H1 (cell line): ENCODE data around the gene FBXO45. TPM values are rescaled to one million over a fixed set of nuclear protein-coding genes. Genes with fewer than 3 reads are reported as not detected.
A peak's percentile ranks its signal among the peaks of the same experiment; 100 is the strongest.

ENCODE experiments used
- CTCF ChIA-PET: fragments of 300-600 bp; sonication (Branson Sonifier 250); formaldehyde crosslinking; loops from one replicate; lab custom pipeline; 2021; ENCODE audit not compliant: partially characterized antibody; lab: Charles Lee
- POLR2A ChIA-PET: fragments of 300-600 bp; sonication (Branson Sonifier 250); formaldehyde crosslinking; loops from one replicate; lab custom pipeline; 2021; ENCODE audit warnings: inconsistent platforms; ENCODE audit not compliant: partially characterized antibody; lab: Charles Lee
- DNase-seq, 2 experiments: peaks; one replicate each; pipeline versions ENCODE4 v3.0.0 to v3.0.0-alpha.2; 2010 to 2022; ENCODE audit warnings: low spot score in 2 of 2, low read depth in 1 of 2, mixed read lengths in 1 of 2
- FAIRE-seq: peaks from 2 replicates; lab custom pipeline; 2011; peaks lifted over from hg19 to GRCh38; lab: Jason Lieb, UNC
- H2AFZ ChIP-seq: 2 replicates; pipeline ENCODE4 v1.8.1; 2012; ENCODE audit warnings: low read length, inconsistent platforms
- H2AK5ac ChIP-seq: 2 replicates; pipeline ENCODE4 v1.6.1; 2013; ENCODE audit warnings: low read depth, low read length
- H2BK120ac ChIP-seq: replicated peaks from 2 replicates; pipeline ENCODE3; 2013; ENCODE audit warnings: low read depth, low read length, inconsistent platforms
- H2BK12ac ChIP-seq: 2 replicates; pipeline ENCODE4 v1.6.1; 2013; ENCODE audit warnings: low read depth, low read length
- H2BK15ac ChIP-seq: 2 replicates; pipeline ENCODE4 v1.6.1; 2013; ENCODE audit warnings: low read length
- H2BK20ac ChIP-seq: 2 replicates; pipeline ENCODE4 v1.6.1; 2013; ENCODE audit warnings: low read length
- H2BK5ac ChIP-seq: 2 replicates; pipeline ENCODE4 v1.6.1; 2013; ENCODE audit warnings: low read depth, low read length
- H3K14ac ChIP-seq: 2 replicates; pipeline ENCODE4 v1.6.1; 2013; ENCODE audit warnings: inconsistent platforms; ENCODE audit not compliant: insufficient read length
- H3K18ac ChIP-seq: 2 replicates; pipeline ENCODE4 v1.6.1; 2013; ENCODE audit warnings: low read length; ENCODE audit errors: extremely low read depth
- H3K23ac ChIP-seq: 2 replicates; pipeline ENCODE4 v1.6.1; 2013; ENCODE audit warnings: inconsistent platforms; ENCODE audit not compliant: insufficient read length
- H3K23me2 ChIP-seq: 2 replicates; pipeline ENCODE4 v1.6.1; 2013; ENCODE audit warnings: low read depth, low read length
- H3K27ac ChIP-seq: 2 replicates; pipeline ENCODE4 v1.6.1; 2011; ENCODE audit warnings: low read depth, low read length, inconsistent platforms
- H3K27me3 ChIP-seq, 4 experiments: replicated peaks in 1 of 4; 1 replicate in 1 of 4; 2 replicates in 3 of 4; pipeline versions ENCODE4 v1.6.1 to v1.8.1; 2011 to 2013; ENCODE audit warnings: low read length in 3 of 4, mild to moderate bottlenecking in 3 of 4, inconsistent platforms in 2 of 4, mixed read lengths in 2 of 4, moderate library complexity in 1 of 4; ENCODE audit not compliant: control insufficient read depth in 3 of 4, insufficient read depth in 3 of 4; ENCODE audit errors: extremely low read depth in 1 of 4
- H3K36me3 ChIP-seq, 4 experiments: 2 replicates each; pipeline versions ENCODE4 v1.6.1 to v1.8.1; 2011 to 2013; ENCODE audit warnings: mild to moderate bottlenecking in 4 of 4, low read length in 3 of 4, moderate library complexity in 2 of 4, control low read depth in 1 of 4, inconsistent platforms in 1 of 4; ENCODE audit not compliant: insufficient read depth in 4 of 4, control insufficient read depth in 2 of 4
- H3K4ac ChIP-seq: replicated peaks from 2 replicates; pipeline ENCODE3; 2013; ENCODE audit warnings: low read length, low read depth, mixed read lengths, inconsistent platforms; ENCODE audit not compliant: insufficient read length
- H3K4me1 ChIP-seq, 4 experiments: replicated peaks in 1 of 4; 1 replicate in 1 of 4; 2 replicates in 3 of 4; pipeline versions ENCODE4 v1.6.1 to v1.8.1; 2011 to 2013; ENCODE audit warnings: low read length in 3 of 4, inconsistent platforms in 2 of 4, mixed read lengths in 1 of 4; ENCODE audit not compliant: insufficient read depth in 4 of 4, control insufficient read depth in 3 of 4
- H3K4me2 ChIP-seq, 2 experiments: 2 replicates each; pipeline versions ENCODE4 v1.6.1 to v1.8.1; 2011 to 2013; ENCODE audit warnings: low read depth in 2 of 2, low read length in 2 of 2, control low read depth in 1 of 2, inconsistent platforms in 1 of 2, mild to moderate bottlenecking in 1 of 2; ENCODE audit not compliant: insufficient read depth in 1 of 2
- H3K4me3 ChIP-seq, 4 experiments: fragments of 200-600, 300-600 bp in 1 of 4; sonication (generic), shearing (Covaris generic), sonication (Bioruptor Twin) in 1 of 4; 2 replicates each; pipeline versions ENCODE4 v1.5.1 to v1.8.1; 2011 to 2016; ENCODE audit warnings: low read length in 4 of 4, low read depth in 3 of 4, control low read depth in 2 of 4, inconsistent platforms in 2 of 4, mild to moderate bottlenecking in 2 of 4, mixed read lengths in 1 of 4, moderate library complexity in 1 of 4; ENCODE audit not compliant: insufficient read depth in 2 of 4; ENCODE audit errors: extremely low read depth in 1 of 4
- H3K56ac ChIP-seq: replicated peaks from 2 replicates; pipeline ENCODE3; 2013; ENCODE audit warnings: low read depth, mild to moderate bottlenecking, mixed read lengths, low read length, inconsistent platforms; ENCODE audit not compliant: insufficient read length
- H3K79me1 ChIP-seq: 2 replicates; pipeline ENCODE4 v1.6.1; 2013; ENCODE audit warnings: low read depth, low read length, control low read depth
- H3K79me2 ChIP-seq, 2 experiments: 2 replicates each; pipeline versions ENCODE4 v1.6.1 to v1.8.1; 2012 to 2013; ENCODE audit warnings: low read length in 2 of 2, mild to moderate bottlenecking in 2 of 2, inconsistent platforms in 1 of 2; ENCODE audit not compliant: insufficient read depth in 2 of 2, control insufficient read depth in 1 of 2
- H3K9ac ChIP-seq, 4 experiments: replicated peaks in 1 of 4; 1 replicate in 1 of 4; 2 replicates in 3 of 4; pipeline versions ENCODE4 v1.6.1 to v1.8.1; 2011 to 2013; ENCODE audit warnings: low read depth in 3 of 4, low read length in 3 of 4, control low read depth in 2 of 4, mild to moderate bottlenecking in 2 of 4, moderate library complexity in 2 of 4, inconsistent platforms in 1 of 4; ENCODE audit errors: extremely low read depth in 1 of 4
- H3K9me3 ChIP-seq, 2 experiments: 2 replicates each; pipeline versions ENCODE4 v1.6.1 to v1.8.1; 2012 to 2013; ENCODE audit warnings: mild to moderate bottlenecking in 2 of 2, moderate library complexity in 2 of 2, control low read depth in 1 of 2, inconsistent platforms in 1 of 2, low read depth in 1 of 2, low read length in 1 of 2, mixed read lengths in 1 of 2; ENCODE audit not compliant: insufficient read depth in 2 of 2
- H4K20me1 ChIP-seq, 2 experiments: replicated peaks in 1 of 2; 2 replicates each; pipeline versions ENCODE3 to v1.8.1; 2011 to 2013; ENCODE audit warnings: inconsistent platforms in 2 of 2, low read length in 2 of 2, mild to moderate bottlenecking in 1 of 2; ENCODE audit not compliant: insufficient read depth in 2 of 2, control insufficient read depth in 1 of 2
- H4K5ac ChIP-seq: 2 replicates; pipeline ENCODE4 v1.6.1; 2013; ENCODE audit warnings: low read length, low read depth, mixed read lengths, inconsistent platforms; ENCODE audit not compliant: insufficient read length
- H4K8ac ChIP-seq: 2 replicates; pipeline ENCODE4 v1.8.0; 2013; ENCODE audit warnings: mild to moderate bottlenecking, moderate library complexity, low read length, inconsistent platforms; ENCODE audit not compliant: insufficient read depth; ENCODE audit errors: extremely low read depth
- H4K91ac ChIP-seq: replicated peaks from 2 replicates; pipeline ENCODE3; 2013; ENCODE audit warnings: low read length, mixed read lengths, inconsistent platforms; ENCODE audit not compliant: insufficient read length
- ASH2L ChIP-seq: fragments of 200-600, 300-600 bp; sonication (generic); IDR thresholded peaks from one replicate; pipeline ENCODE4 v1.7.1; 2017; ENCODE audit warnings: low read length
- CBX5 ChIP-seq: fragments of 300-800, 300-1000 bp; sonication (generic); IDR thresholded peaks from 2 replicates; pipeline ENCODE4 v1.7.1; 2016; ENCODE audit warnings: antibody characterized with exemption, low read length, low read depth
- CHD1 ChIP-seq: IDR thresholded peaks from 2 replicates; pipeline ENCODE4 v1.6.1; 2012; ENCODE audit warnings: low read depth, low read length, improper control_type of control experiment
- JUN ChIP-seq: IDR thresholded peaks from 2 replicates; pipeline ENCODE4 v1.6.1; 2011; ENCODE audit warnings: low read depth, mild to moderate bottlenecking, improper control_type of control experiment, low read length
- MAFK ChIP-seq: IDR thresholded peaks from 2 replicates; pipeline ENCODE4 v1.6.1; 2012; ENCODE audit warnings: low read depth, mild to moderate bottlenecking, improper control_type of control experiment, low read length
- POLR2A ChIP-seq, 2 experiments: IDR thresholded peaks; 1 replicate in 1 of 2; 2 replicates in 1 of 2; pipeline ENCODE4 v1.6.1; 2011; ENCODE audit warnings: low read depth in 2 of 2, low read length in 2 of 2, mild to moderate bottlenecking in 2 of 2; ENCODE audit errors: control extremely low read depth in 1 of 2
- TEAD4 ChIP-seq: IDR thresholded peaks from 2 replicates; pipeline ENCODE4 v1.6.1; 2012; ENCODE audit warnings: low read depth, low read length, inconsistent platforms, mixed read lengths
- ZNF274 ChIP-seq: IDR thresholded peaks from 2 replicates; pipeline ENCODE4 v1.7.0; 2012; ENCODE audit warnings: low read length, borderline replicate concordance; ENCODE audit errors: extremely low read depth
- whole genome bisulfite sequencing, 2 experiments: shearing (Covaris generic) in 1 of 2; methylation state at CpG; one replicate each; pipeline versions ENCODE4 v1.1.6 to v1.1.7; 2013 to 2015; ENCODE audit warnings: low lambda C conversion rate in 2 of 2, mixed read lengths in 2 of 2, inconsistent platforms in 1 of 2, low coverage in 1 of 2, missing lambda C conversion rate in 1 of 2; ENCODE audit not compliant: insufficient replicate concordance in 2 of 2, insufficient coverage in 1 of 2, insufficient read length in 1 of 2; ENCODE audit errors: extremely low coverage in 1 of 2, missing lambda C conversion rate in 1 of 2; 5-methylcytosine and 5-hydroxymethylcytosine counted together
- polyA plus RNA-seq, 7 experiments: library from polyadenylated mRNA; depleted of rRNA in 3 of 7; stranded (reverse) in 5 of 7; unstranded in 2 of 7; fragments of >200 nt in 5 of 7; fragments of 200-250 nt in 2 of 7; gene quantifications; 1 replicate in 5 of 7; 2 replicates in 1 of 7; 4 replicates in 1 of 7; pipeline versions ENCODE4 v1.2.1 to v1.2.3, GENCODE V29; 2011 to 2013; ENCODE audit warnings: missing spikeins in 2 of 7, mixed read lengths in 2 of 7
- total RNA-seq: library from RNA; stranded (reverse); fragmentation: NEBNext Ultra II Directional; extraction: Animal tissue kit (Norgen Biotek cat#: 25700); gene quantifications from 2 replicates; pipeline ENCODE4 v1.2.1, GENCODE V29; 2021

FBXO45 gene
- total and polyA plus RNA-seq, 2 of the 8 experiments (the other 6 are each of a cell fraction or from before 2014, with no cell fraction given) = 5.2 to 19.4 TPM

DNA sequence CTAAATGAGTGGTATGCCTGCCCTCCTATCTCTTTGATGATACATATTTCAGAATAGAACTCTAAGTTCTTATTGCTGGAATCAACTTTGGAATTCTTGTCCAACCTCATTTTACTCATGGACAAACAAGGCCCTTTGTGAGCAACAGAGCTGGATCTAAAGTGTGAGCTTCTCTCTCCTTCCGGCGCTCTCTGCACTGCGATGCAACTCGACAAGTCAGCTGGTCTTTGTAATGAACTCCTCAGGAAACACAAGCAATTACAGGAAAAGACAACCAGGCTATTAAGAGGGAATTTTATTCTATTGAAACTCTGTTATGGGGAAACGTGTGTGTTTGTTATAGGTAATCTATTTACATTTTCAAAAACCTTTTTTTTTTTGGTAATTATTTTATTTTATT, 50.8 kb downstream of the FBXO45 start:
- H3K18ac ChIP-seq = no peak overlapping the region
- no peak overlapping the region for H2BK15ac ChIP-seq
- H4K91ac ChIP-seq = no peak overlapping the region
- peaks cover 0 to 5% (median 5%) of the 10 kb centered on the region in 4 experiments; a peak in 3 of 7 replicates for H3K4me1 ChIP-seq
- FAIRE-seq = no peak
- H2AFZ ChIP-seq = 0 out of 2 replicates have a peak overlapping the region, but pooled peaks have one; percentile 7
- WGBS, 2 experiments = 69% methylated on average over 5 of the region's 5 CpGs; no CpG with 5 or more reads in 1 of the 2 experiments
- no peaks in the 10 kb centered on the region for H3K23me2 ChIP-seq
- H3K56ac ChIP-seq = no peak overlapping the region
- no peak overlapping the region for H3K14ac ChIP-seq
- no peak overlapping the region for H2BK20ac ChIP-seq
- peak overlapping the region; percentile 93 for H3K4ac ChIP-seq
- CTCF ChIA-PET = interaction anchor here (0.6 kb wide), 1 partner anchor 134 kb away, joined by 3 read pairs; no protein-coding TSS in a partner anchor
- H3K27ac ChIP-seq = no peak overlapping the region
- no peak overlapping the region for H3K9ac ChIP-seq
- peak overlapping the region; percentile 92 for H2BK120ac ChIP-seq
- H4K20me1 ChIP-seq = no peaks in the 10 kb centered on the region
- DNase-seq = no peak
- no peaks in the 10 kb centered on the region for H3K79me1 ChIP-seq
- no peaks in the 10 kb centered on the region for H3K79me2 ChIP-seq
- H3K9me3 ChIP-seq = no peaks in the 10 kb centered on the region
- H3K4me3 ChIP-seq = no peak overlapping the region
- no peak overlapping the region for H4K5ac ChIP-seq
- no peak overlapping the region; the same call in 1 of the 2 replicates for H2BK5ac ChIP-seq
- POLR2A ChIA-PET = no interaction called here
- no peak overlapping the region for H2AK5ac ChIP-seq
- no peaks in the 10 kb centered on the region for H3K27me3 ChIP-seq
- no peak overlapping the region for H3K23ac ChIP-seq
- no peaks in the 10 kb centered on the region for H3K36me3 ChIP-seq
- H4K8ac ChIP-seq = no peak overlapping the region
- H3K4me2 ChIP-seq = no peak overlapping the region
- no peak overlapping the region for H2BK12ac ChIP-seq
- TF ChIP-seq MAFK = no peak
- TF ChIP-seq CHD1 = no peak
- no peak for TF ChIP-seq TEAD4
- TF ChIP-seq POLR2A (IDR thresholded peaks at IDR 0.05; ENCODE audit: control extremely low read depth in 1 of 2, low read depth in 2 of 2, low read length in 2 of 2) = no peak
- no peak for TF ChIP-seq ZNF274
- TF ChIP-seq JUN = no peak
- TF ChIP-seq CBX5 = no peak
- TF ChIP-seq ASH2L = no peak
